Stimulated activated CD4-positive, alpha-beta T cell treated with anti-CD3 and anti-CD28 coated beads, Interleukin-15, amount 100 ng/mL, for 48 hours (primary cell): ENCODE data around the gene ARIH2.

ENCODE experiments used
- DNase-seq, 2 donors: peaks; one replicate each; pipeline ENCODE4 v3.0.0-alpha.2; 2020; ENCODE audit warnings: low read depth in 2 of 2

The ARIH2 gene

DNA sequence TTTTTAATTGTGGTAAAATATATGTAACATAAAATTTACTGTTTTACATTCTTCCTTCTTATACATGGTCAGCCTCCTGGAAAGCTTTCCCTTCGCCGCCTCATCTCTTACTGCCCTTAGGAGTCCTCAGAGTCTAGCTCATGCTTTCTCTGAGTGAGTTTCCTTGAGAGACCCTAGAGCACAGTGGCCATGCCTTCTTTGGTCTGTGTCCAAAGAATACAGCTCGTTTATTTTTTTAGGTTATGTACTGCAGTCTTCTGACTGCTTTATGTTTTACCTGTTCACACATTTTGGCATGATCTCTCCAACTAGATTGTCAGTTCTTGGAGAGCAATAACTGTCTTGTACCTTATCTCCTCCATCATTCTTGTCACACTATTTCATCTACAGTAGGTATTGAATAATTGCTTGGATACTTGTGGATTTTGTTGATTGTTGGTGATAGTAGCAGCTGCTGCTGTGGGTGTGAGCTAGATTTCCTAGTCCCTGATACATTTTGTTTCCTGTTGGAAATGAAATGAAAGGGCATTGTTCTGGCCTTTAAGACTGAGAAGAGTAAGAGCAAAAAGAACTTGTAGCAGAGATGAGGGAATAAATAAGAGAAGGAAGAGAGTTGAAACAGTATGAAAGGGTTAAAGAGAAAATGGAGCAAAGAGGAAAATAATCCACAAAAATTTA, 10.9 kb downstream of the ARIH2 start:
- no peak for DNase-seq

GRCh38 chr3:48930590-48930989, 11.9 kb downstream of the ARIH2 start:
- no peak for DNase-seq

GRCh38 chr3:48931944-48932580, 13.4 kb downstream of the ARIH2 start:
- DNase-seq = no peak

- no peak for DNase-seq
Observed at GRCh38 chr3:48934333-48934991, 15.8 kb downstream of the ARIH2 start.

DNA sequence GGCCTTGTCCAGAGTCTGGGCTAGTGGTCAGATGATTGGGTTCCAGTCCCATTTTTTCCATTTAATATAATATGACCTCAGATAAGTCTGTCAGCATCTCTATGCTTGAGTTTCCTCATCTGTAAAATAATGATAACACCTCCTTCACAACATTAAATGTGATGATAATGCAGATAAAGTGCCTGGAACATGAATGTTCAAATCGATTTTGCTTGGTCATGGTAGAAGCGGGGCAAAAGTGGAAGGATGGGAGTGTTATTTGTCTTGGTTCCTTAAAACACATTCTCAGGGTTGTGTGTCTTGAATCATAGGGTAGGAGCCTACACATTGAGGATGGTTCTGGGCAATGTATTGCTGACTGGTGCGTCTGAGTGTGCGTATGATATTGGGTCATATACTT, 16.9 kb downstream of the ARIH2 start:
- no peak for DNase-seq

DNA sequence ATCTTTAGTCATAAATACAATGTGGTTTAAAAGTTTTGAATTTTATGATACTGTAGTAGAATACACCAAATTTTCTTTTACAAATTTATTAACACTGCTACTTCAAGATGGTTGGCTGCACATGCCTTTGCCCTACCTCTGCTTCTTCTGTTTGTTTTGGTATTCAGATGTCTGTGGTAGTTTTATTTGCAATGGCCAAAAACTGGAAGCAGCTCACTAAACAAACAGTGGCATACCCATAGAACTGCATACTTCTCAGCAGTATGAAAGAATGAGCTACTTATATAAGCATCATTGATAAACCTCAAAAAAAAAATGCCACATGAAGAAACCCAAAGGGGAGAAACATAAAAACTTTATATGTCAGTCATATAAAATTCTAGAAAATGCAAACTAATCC, 19.5 kb downstream of the ARIH2 start:
- DNase-seq = no peak

DNA sequence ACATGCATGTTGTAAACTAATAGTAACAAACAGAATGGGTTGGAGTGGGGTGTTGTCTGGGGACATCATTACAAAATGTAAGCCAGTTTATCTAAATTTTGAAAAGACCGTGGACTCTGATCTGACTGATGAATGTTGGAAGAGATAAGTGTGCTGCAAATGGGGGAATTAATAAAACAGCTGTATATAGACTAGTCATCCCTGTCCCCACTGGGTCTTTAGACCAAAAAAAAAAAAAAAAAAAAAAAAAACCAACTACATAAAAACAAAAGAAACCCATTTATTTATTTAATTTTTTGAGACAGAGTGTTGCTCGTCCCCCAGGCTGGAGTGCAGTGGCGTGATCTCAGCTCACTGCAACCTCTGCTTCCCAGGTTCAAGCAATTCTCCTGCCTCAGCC, 20.0 kb downstream of the ARIH2 start:
- DNase-seq = no peak

DNA sequence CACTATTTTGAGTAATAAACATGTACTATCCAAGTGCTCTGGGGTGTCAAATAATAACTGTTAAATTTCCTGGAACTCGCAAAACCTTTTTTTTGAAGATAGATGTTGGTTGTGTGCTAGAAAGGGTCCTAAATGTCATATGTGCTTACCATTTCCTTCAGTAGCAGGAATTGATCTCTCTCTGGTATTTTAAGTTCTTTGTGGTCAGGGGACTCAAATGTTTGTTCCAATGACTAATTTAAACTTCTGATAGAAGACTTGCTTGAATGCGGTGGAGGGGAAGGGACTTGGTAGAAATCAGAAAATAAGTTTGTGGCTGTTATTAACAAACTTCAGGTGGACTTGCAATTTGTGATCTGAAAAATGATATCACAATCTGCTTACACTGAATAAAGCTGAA, 26.8 kb downstream of the ARIH2 start:
- DNase-seq = no peak

DNA sequence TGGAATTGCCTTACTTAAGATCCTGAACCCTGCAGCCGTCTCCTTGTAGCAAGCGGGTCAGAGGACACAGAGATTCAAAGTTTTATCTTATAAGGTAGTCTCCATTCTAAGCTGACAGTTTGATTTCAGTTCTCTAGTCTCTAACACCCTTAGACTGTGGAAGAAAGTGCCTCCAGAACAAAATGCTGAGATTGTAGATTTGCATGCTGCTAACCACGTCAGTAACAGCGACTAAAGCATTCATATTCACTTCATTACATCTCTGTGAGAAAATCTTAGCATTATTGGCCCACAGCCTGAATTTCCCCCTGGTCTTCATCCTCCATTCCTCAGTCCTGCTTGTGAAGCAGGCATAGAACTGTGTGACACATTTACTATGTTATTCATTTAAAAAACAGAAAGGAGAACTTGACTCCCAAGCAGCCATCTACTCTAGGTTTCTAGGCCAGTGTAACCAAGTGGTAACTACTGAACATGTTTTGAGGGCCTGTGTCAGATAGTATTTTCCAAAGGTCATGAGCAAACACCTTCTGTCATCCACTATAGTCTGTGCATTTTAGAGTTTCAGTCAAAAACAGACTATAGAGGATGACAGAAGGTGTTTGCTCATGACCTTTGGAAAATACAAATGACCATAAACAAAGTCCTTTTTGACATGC, 27.4 kb downstream of the ARIH2 start:
- no peak for DNase-seq

DNA sequence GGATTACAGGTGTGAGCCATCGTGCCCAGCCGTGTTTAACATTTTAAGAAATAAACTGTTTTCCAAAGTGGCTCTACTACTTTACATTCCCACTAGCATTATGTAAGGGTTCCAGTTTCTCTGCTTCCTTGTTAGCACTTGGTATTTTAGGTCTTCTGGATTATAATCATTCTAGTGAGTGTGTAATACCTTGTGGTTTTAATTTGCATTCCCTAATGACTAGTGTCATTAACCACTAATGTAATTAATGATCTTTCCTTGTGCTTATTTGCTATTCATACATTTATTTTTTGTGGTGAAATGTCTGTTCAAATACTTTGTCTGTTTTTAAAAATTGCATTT, 30.7 kb downstream of the ARIH2 start:
- DNase-seq = no peak

- no peak for DNase-seq
Observed at GRCh38 chr3:48950051-48950450, 31.4 kb downstream of the ARIH2 start.

GRCh38 chr3:48951764-48952163, 33.1 kb downstream of the ARIH2 start:
- DNase-seq = no peak

DNA sequence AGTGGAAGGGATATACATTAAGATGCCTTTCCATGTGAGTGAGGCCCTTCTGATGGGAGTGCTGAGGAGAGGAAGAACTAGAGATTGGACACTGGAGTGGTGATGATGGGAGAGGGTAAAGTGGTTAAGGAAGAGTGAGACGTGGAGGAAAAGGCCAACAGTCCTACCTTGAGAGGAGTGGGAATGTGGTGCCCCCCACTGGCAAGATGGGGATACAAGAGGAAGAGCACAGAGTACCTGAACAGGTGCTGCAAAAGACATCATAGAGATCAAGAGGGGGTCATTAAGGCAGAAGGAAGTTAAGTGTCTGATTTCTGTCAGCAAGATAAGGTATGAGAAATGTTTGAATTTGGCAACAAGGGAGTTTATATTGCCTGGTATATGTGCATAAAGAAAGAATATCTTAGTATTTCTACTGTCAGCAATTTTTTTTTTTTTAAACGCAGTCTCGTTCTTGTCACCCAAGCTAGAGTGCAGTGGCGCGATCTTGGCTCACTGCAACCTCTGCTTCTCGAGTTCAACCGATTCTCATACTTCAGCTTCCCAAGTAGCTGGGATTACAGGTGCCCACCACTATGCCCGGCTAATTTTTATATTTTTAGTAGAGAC, 34.0 kb downstream of the ARIH2 start:
- no peak for DNase-seq

- DNase-seq = no peak
Observed at GRCh38 chr3:48957006-48957705, 38.5 kb downstream of the ARIH2 start.

DNA sequence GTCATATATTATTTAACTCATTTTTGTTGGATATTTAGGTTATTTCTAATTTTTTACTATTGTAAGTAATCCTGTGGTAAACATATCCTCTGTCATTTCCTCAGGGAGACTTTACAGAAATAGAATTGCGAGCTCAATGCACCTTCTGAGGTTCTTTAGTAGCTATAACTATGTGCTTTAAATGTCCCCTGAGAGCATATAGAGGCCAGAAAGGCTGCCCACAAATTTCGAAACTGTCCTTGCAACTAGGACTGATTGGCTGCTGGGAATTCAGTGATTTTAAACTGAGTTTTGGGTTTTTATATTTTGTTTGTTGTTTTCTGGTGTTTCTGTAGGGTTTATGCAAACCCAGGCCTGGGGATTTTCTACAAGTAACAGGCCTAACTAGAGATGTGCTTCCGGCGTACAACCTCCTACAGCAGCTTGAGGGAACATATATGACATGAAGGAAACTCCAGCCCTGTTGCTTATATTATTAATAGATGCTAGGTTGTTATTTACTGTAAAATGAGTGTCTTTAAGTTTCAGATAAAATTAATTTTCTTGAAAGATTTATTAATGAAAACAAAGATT, 42.3 kb downstream of the ARIH2 start:
- no peak for DNase-seq

GRCh38 chr3:48962340-48962739, 43.7 kb downstream of the ARIH2 start:
- no peak for DNase-seq

DNA sequence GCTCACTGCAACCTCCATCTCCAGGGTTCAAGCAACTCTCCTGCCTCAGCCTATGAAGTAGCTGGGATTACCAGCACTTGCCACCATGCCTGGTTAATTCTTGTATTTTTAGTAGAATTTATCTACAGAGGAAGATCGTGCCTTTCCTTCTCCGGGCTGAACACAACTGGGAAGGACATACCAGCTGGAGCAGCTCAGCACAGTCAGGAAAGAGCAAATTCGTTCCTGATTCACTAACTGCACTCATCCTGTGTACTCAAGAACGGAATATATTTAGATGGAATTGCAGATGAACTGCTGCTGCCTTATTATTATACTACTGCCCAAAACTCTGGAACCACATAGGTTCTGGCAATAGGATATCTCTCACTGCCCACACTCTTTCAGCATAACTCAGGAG, 44.3 kb downstream of the ARIH2 start:
- DNase-seq = no peak

GRCh38 chr3:48963591-48963990, 44.9 kb downstream of the ARIH2 start:
- no peak for DNase-seq

DNA sequence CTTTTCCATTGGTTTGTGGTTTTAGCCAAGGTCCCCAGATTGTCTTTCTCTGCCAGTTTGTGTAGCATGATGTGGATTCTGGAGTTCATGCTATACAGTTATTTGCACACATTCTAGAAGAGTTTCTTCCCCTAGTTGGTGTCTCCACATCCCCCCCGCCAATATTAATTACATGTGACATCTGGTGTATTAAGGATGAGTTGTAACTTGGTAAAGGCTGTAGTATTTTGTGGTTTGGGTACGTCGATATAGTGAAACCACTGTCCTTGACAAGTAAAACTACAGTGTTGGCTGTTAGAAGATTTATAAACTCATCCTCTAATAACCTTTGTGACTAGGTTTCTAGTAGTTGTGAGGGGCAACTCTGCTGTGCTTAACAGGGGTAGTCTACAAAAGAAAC, 47.7 kb downstream of the ARIH2 start:
- no peak for DNase-seq

GRCh38 chr3:48966876-48967361, 48.3 kb downstream of the ARIH2 start:
- peak in 1 of 2 donors; percentile 27 for DNase-seq

GRCh38 chr3:48970586-48970985, 51.9 kb downstream of the ARIH2 start:
- DNase-seq = no peak
